Bone marrow (tissue), 2 donors: ENCODE data around the gene ACTC1.
"Not testable (repeated sequence)": the region's sequence is repeated elsewhere in the genome, so short reads cannot be mapped to it uniquely, and the experiment has no call there.

ENCODE experiments used
- DNase-seq, 2 donors: peaks; one replicate each; lab custom pipeline; 2025; lab: John Stamatoyannopoulos, UW

Gene ACTC1

GRCh38 chr15:34795267-34796081 is at the start of gene ACTC1:
Gene ACTC1, minus strand, starts transcription at chr15:34795549. Its CDS starts 741 bp downstream, at chr15:34794808.
- no peak for DNase-seq

GRCh38 chr15:34841262-34841725 is 45.9 kb upstream of the ACTC1 start:
- no peak for DNase-seq

DNA sequence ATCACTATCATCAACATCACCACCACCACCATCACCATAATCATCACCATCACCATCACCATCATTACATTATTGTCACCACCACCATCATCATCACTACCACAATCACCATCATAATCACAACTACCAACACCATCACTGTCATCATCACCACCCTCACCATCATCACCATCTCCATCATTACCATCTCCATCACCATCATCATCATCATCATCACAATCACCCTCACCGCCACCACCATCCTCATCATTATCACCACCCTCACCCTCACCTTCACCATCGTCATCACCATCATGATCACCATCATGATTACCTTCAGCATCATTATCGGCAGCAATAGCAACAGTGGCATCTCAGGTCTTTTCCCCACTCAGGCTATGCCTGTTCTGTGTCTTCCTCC is 42.9 kb upstream of the ACTC1 start:
- no peak for DNase-seq

GRCh38 chr15:34837246-34838016 is 42.1 kb upstream of the ACTC1 start:
- no peak for DNase-seq

GRCh38 chr15:34828145-34828911 is 33.0 kb upstream of the ACTC1 start:
- DNase-seq = no peak

- DNase-seq = no peak
Measured at GRCh38 chr15:34821831-34822230, 26.5 kb upstream of the ACTC1 start.

DNA sequence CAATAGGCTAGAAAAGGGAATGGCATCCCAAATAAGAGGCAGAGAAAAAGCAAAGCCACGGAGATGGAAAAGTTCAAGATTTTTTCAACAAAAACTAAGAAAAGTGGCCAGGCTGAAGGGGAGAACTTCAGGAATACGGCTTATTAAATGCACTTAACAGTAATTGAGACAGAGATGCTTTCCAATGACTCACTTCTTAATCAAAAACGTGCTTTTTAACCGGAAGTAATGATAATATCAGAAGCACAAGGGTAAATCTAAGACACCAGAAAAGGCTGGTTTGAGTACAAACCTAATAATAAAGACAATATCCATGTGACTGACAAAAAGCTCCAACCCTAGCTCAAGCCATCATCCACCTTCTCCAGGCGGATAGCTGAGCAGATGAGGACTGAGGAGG is 24.8 kb upstream of the ACTC1 start:
- DNase-seq = no peak

DNA sequence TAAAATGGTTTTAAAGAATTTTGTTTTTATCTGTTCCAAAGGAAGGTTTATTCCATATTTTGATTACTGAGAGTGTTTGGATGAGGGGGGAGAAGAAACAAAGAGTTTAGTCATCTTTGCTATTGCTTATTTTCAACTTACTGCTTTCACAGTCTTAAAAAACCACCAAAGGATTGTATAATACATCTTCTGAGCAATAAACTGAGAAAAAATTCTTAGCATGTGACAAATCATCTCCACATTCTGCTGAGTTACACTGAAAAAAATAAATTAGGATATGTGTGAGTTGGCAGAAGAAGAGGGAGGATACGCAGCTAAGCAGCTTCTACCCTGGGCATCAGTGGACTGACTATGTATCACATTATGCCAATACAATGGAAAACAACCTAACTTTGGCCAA is 23.2 kb upstream of the ACTC1 start:
- DNase-seq = no peak

- no peak for DNase-seq
Measured at GRCh38 chr15:34815836-34816235, 20.5 kb upstream of the ACTC1 start.

DNA sequence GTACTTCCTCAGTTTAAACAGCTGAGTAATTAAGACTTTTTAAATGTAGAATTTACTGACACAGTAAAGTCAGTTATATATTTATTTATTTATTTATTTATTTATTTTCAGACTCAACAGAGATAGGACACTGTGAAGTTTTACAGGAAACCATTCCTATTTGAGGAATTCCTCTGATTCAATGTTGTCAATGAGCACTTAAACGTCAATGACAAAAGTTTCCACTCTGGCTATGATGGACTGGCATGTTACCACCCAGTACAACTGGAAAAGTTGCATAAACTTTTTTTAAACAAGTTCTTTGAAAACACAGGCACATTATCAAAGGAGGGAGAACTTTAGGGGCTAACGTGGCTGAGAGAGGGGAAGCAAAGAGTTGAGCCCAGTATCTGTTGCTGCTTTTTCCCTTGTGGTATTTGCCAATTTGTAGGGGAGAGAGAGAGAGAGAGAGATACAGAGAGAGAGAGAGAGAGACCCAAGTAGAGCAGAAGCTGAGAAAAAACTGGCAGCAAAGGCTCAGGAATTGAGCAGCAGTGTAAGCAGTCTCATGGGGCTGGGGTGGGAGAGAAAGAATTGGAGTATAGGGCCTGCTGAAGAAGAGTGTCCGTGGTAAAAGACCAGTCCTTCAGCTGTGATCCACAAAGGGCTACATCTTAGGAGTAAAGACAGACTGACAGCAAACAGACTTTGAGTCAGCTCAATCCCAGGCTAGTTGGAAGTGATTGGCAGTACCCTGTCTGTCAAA is 18.3 kb upstream of the ACTC1 start:
- no peak for DNase-seq

DNA sequence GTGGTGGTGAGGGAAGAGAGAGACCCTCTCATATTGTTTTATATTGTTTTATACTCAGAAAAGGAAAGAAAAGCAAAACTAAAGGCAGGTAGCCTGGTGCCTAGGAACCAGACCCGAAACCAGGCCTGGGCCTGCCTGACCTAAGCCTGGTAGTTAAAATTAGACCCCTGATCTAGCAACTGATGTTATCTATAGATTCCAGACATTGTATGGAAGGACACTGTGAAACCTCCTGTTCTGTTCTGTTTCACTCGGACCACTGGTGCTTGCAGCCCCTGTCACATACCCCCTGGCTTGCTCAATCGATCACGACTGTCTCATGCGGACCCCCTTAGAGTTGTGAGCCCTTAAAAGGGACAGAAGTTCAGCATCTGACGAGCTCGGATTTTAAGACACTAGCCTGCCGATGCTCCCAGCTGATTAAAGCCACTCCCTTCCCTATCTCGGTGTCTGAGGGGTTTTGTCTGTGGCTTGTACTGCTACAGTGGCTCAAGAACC is 17.6 kb upstream of the ACTC1 start:
- DNase-seq = not testable (repeated sequence)

DNA sequence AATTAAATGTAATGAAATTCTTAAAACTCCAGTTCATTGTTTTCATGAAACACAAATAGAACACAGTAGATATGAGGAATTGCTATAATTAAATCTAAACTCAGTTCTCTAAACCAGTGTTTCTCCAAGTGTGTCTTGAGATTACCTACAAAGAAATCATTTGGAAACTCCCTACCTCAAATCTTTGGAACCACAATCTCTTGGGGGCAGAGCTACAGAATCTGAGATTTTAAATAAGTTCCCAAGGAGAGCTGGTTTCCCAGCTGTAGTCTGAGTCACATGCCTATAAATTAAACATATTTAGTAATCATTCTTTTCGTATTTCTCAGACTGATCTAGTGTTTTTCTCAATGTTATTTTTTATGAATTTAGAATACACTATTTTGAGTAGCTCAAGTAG is 17.0 kb upstream of the ACTC1 start:
- no peak for DNase-seq

DNA sequence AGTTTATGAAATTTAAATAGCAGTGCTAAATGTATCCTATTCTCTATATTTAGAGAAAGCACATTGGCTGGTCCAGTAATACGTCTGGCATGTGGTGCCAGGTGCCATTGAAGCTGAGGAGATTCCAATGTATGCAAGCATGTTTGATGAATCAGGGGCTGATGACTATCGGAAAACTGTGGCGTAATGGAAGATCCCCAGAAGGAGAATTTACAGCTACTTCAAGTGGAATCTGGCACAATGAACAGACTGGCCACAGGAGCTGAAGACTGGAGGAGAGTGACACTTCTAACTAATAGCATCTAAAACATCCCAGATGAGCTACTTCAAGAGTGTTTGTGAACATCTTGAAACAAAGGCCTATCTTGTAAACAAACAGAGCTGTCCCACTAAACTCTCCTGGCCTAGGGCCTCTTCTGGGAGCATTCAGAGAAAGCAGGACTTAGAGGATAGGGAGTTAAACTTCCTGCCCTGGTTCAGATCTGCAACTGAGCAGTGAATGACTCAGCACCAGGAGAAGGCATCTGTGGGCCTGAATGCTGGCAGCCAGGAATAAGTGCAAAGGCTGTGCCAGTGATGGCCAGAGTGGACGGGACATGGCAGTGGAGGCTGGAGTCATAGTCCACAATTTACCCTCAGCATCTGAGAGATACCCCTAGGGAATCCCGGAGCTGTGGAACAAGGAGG is 15.2 kb upstream of the ACTC1 start:
- DNase-seq = no peak

DNA sequence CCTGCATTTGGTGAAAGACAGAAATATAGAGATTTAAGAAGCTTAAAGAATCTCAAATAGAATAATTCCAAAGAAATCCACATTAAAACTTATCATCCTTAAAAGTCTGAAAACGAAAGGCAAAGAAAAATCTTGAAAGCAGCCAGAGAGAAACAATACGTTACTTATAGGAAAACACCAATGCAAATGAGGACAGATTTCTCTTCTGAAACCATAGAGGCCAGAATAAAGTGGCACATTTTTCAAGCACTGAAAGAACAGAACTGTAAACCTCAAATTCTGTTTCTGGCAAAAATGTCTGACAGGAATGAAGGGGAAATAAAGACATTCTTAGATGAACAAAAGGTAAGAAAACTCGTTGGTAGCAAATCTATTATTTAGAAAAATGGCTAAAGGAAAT is 13.8 kb upstream of the ACTC1 start:
- no peak for DNase-seq

GRCh38 chr15:34808016-34808415 is 12.7 kb upstream of the ACTC1 start:
- no peak for DNase-seq

GRCh38 chr15:34807241-34807640 is 11.9 kb upstream of the ACTC1 start:
- not testable (repeated sequence) for DNase-seq

- DNase-seq = no peak
Measured at GRCh38 chr15:34804776-34805175, 9.4 kb upstream of the ACTC1 start.

DNA sequence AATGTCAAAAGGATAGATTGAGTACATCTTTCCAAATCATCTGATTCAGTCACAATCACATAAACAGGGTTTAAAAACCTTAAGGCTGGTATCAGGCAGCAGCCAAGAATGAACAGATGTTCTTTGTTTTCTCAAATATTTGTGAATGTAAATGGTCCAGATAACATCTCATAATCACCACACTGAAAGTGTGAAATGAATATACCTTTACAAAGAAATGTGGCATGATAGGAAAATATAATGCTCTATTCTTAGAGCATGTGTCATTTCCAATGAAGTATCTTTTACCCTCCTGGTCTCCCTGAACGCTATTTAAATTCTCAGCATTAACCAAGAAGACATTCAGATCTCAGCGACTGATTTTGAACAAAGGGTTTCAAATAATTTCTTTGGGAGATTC is 8.8 kb upstream of the ACTC1 start:
- DNase-seq = no peak

GRCh38 chr15:34802803-34803750 is 7.7 kb upstream of the ACTC1 start:
- no peak for DNase-seq

DNA sequence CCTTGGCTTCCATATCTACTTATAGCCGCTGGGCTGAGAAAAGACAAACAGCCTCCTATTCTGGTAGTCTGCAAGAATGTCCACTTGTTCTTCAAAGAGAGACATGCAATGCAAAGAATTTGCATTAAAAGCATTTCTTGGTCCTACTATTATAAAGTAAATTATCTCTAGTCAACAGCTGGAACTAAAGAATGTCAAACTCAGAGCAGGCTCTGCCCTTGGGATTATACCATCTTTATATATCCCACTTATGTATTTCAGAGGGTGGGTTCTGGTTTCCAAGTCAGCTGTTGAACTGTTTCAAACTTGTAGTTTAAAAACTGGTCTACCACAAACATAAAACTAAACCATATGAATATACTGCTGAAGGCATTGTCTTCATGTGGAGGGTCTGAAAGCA is 7.0 kb upstream of the ACTC1 start:
- no peak for DNase-seq
